Stomach (tissue), 9 donors: ENCODE measurements around the gene ERC2. TPM values are rescaled to one million over a fixed set of nuclear protein-coding genes. Genes with fewer than 3 reads are reported as not detected.

Experiments
- DNase-seq, 2 donors: peaks; one replicate each; pipeline versions ENCODE4 v3.0.0 to v3.0.0-alpha.2; 2013 to 2019
- H3K27ac ChIP-seq, 5 donors: fragments of 200-600 bp in 4 of 5; sonication (generic) in 4 of 5; one replicate each; pipeline ENCODE4 v1.5.1; 2013 to 2019; ENCODE audit warnings: mild to moderate bottlenecking in 1 of 5, moderate library complexity in 1 of 5
- H3K27me3 ChIP-seq, 3 donors: fragments of 200-600 bp; sonication (generic); one replicate each; pipeline ENCODE4 v1.5.1; 2017 to 2019; ENCODE audit warnings: mixed run types in 1 of 3
- H3K36me3 ChIP-seq, 4 donors: fragments of 200-600 bp; sonication (generic); 1 replicate in 3 of 4; 2 replicates in 1 of 4; pipeline ENCODE4 v1.5.1; 2016 to 2019
- H3K4me1 ChIP-seq, 4 donors: fragments of 200-600 bp; sonication (generic); one replicate each; pipeline ENCODE4 v1.5.1; 2016 to 2019
- H3K4me3 ChIP-seq, 4 donors: fragments of 200-600 bp; sonication (generic) in 3 of 4; one replicate each; pipeline ENCODE4 v1.5.1; 2016 to 2019; ENCODE audit warnings: mild to moderate bottlenecking in 1 of 4
- H3K9me3 ChIP-seq, 4 donors: fragments of 200-600 bp; sonication (generic); one replicate each; pipeline ENCODE4 v1.5.1; 2016 to 2019
- EP300 ChIP-seq: sonication (generic); formaldehyde crosslinking; IDR thresholded peaks from one replicate; pipeline ENCODE4 v1.6.1; 2017; ENCODE audit warnings: antibody characterized with exemption
- POLR2A ChIP-seq, 4 donors: fragments of 450-650 bp; IDR thresholded peaks; one replicate each; pipeline ENCODE4 v1.6.1; 2016; ENCODE audit warnings: antibody characterized with exemption in 4 of 4, control low read depth in 2 of 4, mild to moderate bottlenecking in 1 of 4, moderate library complexity in 1 of 4
- POLR2AphosphoS5 ChIP-seq, 3 donors: sonication (generic); formaldehyde crosslinking; IDR thresholded peaks; one replicate each; pipeline ENCODE4 v1.6.1; 2016; ENCODE audit warnings: antibody characterized with exemption in 3 of 3
- WGBS, 5 donors: extraction: QIAGEN DNeasy Blood & Tissue Kit in 3 of 5; methylation state at CpG; one replicate each; pipeline versions ENCODE4 v1.1.5 to v1.1.7; 2013 to 2018; 5-methylcytosine and 5-hydroxymethylcytosine counted together
- intact Hi-C: fragments of 100-400 bp; cut with DNase I; formaldehyde crosslinking; loops from one replicate; pipeline ENCODE4 v1.15.1; 2023; ENCODE audit warnings: low total_unique reads
- polyA plus RNA-seq, 3 donors: library from polyadenylated mRNA; stranded (reverse); fragments of 200-250 nt; gene quantifications; one replicate each; pipeline ENCODE4 v1.2.3, GENCODE V29; 2013
- total RNA-seq, 5 donors: library from RNA; depleted of rRNA; stranded (reverse); fragments of >200 nt; gene quantifications; one replicate each; pipeline versions ENCODE4 v1.1.0 to v1.2.3, GENCODE V29; 2014 to 2016
- TF ChIP-seq, protein P1 (sequence below), 7 experiments: fragments of 450-650 bp in 4 of 7; fragments of 200-600 bp in 3 of 7; sonication (generic) in 3 of 7; IDR thresholded peaks; one replicate each; pipeline ENCODE4 v1.5.1; 2016 to 2019; ENCODE audit warnings: antibody characterized with exemption in 7 of 7, control low read depth in 2 of 7, mild to moderate bottlenecking in 1 of 7
- donor health status: healthy with polysubstance abuse.
- donor health status: Bipolar disorder and iron deficiency.
- donor health status: healthy.

Gene ERC2
- total and polyA plus RNA-seq, 8 donors: 0.43 to 3.1 (median 1.3) TPM; not detected in 2

DNA sequence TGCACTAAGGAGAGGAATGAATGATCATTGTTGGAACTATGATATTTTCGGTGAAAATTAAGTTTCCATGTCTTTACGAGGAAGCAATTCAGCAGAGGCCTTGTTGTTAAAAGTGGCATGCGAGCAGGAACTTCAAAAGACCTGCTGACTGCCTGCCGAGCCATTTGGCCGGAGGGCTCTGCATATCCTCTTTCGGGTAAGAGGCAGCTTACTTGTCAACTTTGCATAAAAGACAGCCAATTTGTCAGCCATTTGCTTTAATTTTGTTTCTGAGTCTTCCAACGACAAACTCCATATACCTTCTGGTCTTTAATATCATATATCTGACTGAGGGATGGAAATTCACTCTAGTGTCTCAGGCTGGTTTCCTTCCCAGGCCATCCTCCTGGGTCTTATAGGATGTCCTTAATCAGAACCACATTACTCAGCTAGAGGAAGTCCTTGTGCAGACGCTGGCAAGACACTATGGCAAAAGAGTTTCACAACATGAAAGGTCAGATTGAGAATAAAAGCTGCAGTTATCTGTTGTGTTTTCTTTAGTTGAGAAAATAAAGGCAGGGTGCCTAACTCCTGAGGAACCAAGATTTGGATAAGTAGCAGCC is 852.5 kb downstream of the ERC2 start:
- 74 to 81% (median 79%) methylated on average over 8 of the region's 8 CpGs for WGBS, 5 donors
- intact Hi-C loops: no loop called here

GRCh38 chr3:55615039-55615693 is 853.1 kb downstream of the ERC2 start:
- Histone ChIP-seq H3K27ac (no peak overlapping the region), H3K27me3 (no peaks in the 10 kb centered on the region), H3K36me3 (no peaks in the 10 kb centered on the region), H3K4me3 (no peak overlapping the region), H3K9me3 (no peaks in the 10 kb centered on the region), H3K4me1 (no peaks in the 10 kb centered on the region)
- WGBS, 5 donors: 66 to 86% (median 68%) methylated on average over 4 of the region's 4 CpGs
- TF ChIP-seq POLR2A (IDR thresholded peaks at IDR 0.05) (no peak), EP300 (no peak), POLR2AphosphoS5 (IDR thresholded peaks at IDR 0.05) (no peak)
- TF ChIP-seq, protein P1, sequence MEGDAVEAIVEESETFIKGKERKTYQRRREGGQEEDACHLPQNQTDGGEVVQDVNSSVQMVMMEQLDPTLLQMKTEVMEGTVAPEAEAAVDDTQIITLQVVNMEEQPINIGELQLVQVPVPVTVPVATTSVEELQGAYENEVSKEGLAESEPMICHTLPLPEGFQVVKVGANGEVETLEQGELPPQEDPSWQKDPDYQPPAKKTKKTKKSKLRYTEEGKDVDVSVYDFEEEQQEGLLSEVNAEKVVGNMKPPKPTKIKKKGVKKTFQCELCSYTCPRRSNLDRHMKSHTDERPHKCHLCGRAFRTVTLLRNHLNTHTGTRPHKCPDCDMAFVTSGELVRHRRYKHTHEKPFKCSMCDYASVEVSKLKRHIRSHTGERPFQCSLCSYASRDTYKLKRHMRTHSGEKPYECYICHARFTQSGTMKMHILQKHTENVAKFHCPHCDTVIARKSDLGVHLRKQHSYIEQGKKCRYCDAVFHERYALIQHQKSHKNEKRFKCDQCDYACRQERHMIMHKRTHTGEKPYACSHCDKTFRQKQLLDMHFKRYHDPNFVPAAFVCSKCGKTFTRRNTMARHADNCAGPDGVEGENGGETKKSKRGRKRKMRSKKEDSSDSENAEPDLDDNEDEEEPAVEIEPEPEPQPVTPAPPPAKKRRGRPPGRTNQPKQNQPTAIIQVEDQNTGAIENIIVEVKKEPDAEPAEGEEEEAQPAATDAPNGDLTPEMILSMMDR (IDR thresholded peaks at IDR 0.05): no peak
- intact Hi-C loops: no loop called here
- no peak for DNase-seq

More for the DNA sequence above, 852.5 kb downstream of the ERC2 start:
- no peaks in the 10 kb centered on the region for H3K4me1 ChIP-seq
- DNase-seq: no peak
- no peaks in the 10 kb centered on the region for H3K27me3 ChIP-seq
- no peaks in the 10 kb centered on the region for H3K9me3 ChIP-seq
- TF ChIP-seq POLR2AphosphoS5 (IDR thresholded peaks at IDR 0.05) (no peak), EP300 (no peak), POLR2A (IDR thresholded peaks at IDR 0.05) (no peak)
- TF ChIP-seq, protein P1 (IDR thresholded peaks at IDR 0.05): no peak
- H3K36me3 ChIP-seq: no peaks in the 10 kb centered on the region
- H3K27ac ChIP-seq: no peak overlapping the region
- H3K4me3 ChIP-seq: no peak overlapping the region

GRCh38 chr3:55611121-55611520 is 857.1 kb downstream of the ERC2 start:
- intact Hi-C loops: no loop called here

GRCh38 chr3:55609230-55609827 is 858.9 kb downstream of the ERC2 start:
- intact Hi-C loops: no loop called here
- H3K4me1 ChIP-seq: no peaks in the 10 kb centered on the region
- no peak overlapping the region for H3K27ac ChIP-seq
- no peaks in the 10 kb centered on the region for H3K9me3 ChIP-seq
- TF ChIP-seq, protein P1 (IDR thresholded peaks at IDR 0.05): no peak
- no peak overlapping the region for H3K4me3 ChIP-seq
- H3K36me3 ChIP-seq: no peaks in the 10 kb centered on the region
- no peaks in the 10 kb centered on the region for H3K27me3 ChIP-seq
- WGBS, 5 donors: 82 to 97% (median 91%) methylated on average over 10 of the region's 10 CpGs
- no peak for DNase-seq

More at GRCh38 chr3:55611121-55611520, 857.1 kb downstream of the ERC2 start:
- Histone ChIP-seq H3K9me3 (no peaks in the 10 kb centered on the region), H3K4me1 (no peaks in the 10 kb centered on the region), H3K27ac (no peak overlapping the region), H3K27me3 (no peaks in the 10 kb centered on the region), H3K36me3 (no peaks in the 10 kb centered on the region), H3K4me3 (no peak overlapping the region)
- no peak for TF ChIP-seq POLR2A (IDR thresholded peaks at IDR 0.05)
- TF ChIP-seq EP300: no peak
- TF ChIP-seq, protein P1 (IDR thresholded peaks at IDR 0.05): no peak
- TF ChIP-seq POLR2AphosphoS5 (IDR thresholded peaks at IDR 0.05): no peak
- DNase-seq: no peak
- WGBS, 5 donors: 79 to 95% (median 88%) methylated on average over 1 of the region's 1 CpG
